Sigmoid colon (tissue), 7 donors: ENCODE measurements around the gene GRM5. TPM values are rescaled to one million over a fixed set of nuclear protein-coding genes. Genes with fewer than 3 reads are reported as not detected.
A peak's percentile ranks its signal among the peaks of the same experiment; 100 is the strongest.

Experiments used
- DNase-seq: peaks from one replicate; pipeline ENCODE4 v3.0.0-alpha.2; 2019
- H3K27ac ChIP-seq, 4 donors: fragments of 200-600 bp; sonication (generic); one replicate each; pipeline ENCODE4 v1.5.1; 2016 to 2019; ENCODE audit warnings: mild to moderate bottlenecking in 1 of 4
- H3K27me3 ChIP-seq, 3 donors: fragments of 200-600 bp; sonication (generic); one replicate each; pipeline ENCODE4 v1.5.1; 2019; ENCODE audit warnings: mild to moderate bottlenecking in 1 of 3
- H3K36me3 ChIP-seq, 4 donors: fragments of 200-600 bp; sonication (generic); one replicate each; pipeline ENCODE4 v1.5.1; 2016 to 2019
- H3K4me1 ChIP-seq, 4 donors: fragments of 200-600 bp; sonication (generic); one replicate each; pipeline ENCODE4 v1.5.1; 2017 to 2019
- H3K4me3 ChIP-seq, 4 donors: fragments of 200-600 bp; sonication (generic); one replicate each; pipeline ENCODE4 v1.5.1; 2017 to 2019; ENCODE audit warnings: mild to moderate bottlenecking in 2 of 4, moderate library complexity in 1 of 4
- H3K9me3 ChIP-seq, 4 donors: fragments of 200-600 bp in 3 of 4; sonication (generic) in 3 of 4; one replicate each; pipeline versions ENCODE4 v1.5.1 to v1.6.1; 2013 to 2019
- EP300 ChIP-seq, 4 donors: sonication (generic); formaldehyde crosslinking; IDR thresholded peaks; one replicate each; pipeline ENCODE4 v1.6.1; 2017; ENCODE audit warnings: antibody characterized with exemption in 4 of 4
- POLR2A ChIP-seq, 2 donors: fragments of 450-650 bp; IDR thresholded peaks; one replicate each; pipeline ENCODE4 v1.6.1; 2016; ENCODE audit warnings: antibody characterized with exemption in 2 of 2, mild to moderate bottlenecking in 2 of 2, moderate library complexity in 2 of 2
- POLR2AphosphoS5 ChIP-seq, 4 donors: sonication (generic); formaldehyde crosslinking; IDR thresholded peaks; one replicate each; pipeline ENCODE4 v1.6.1; 2017; ENCODE audit warnings: antibody characterized with exemption in 4 of 4
- WGBS, 2 donors: extraction: QIAGEN DNeasy Blood & Tissue Kit; methylation state at CpG; one replicate each; pipeline ENCODE4 v1.1.7; 2013; 5-methylcytosine and 5-hydroxymethylcytosine counted together
- intact Hi-C: fragments of 100-400 bp; cut with DNase I; formaldehyde crosslinking; loops from one replicate; pipeline ENCODE4 v1.15.1; 2023
- polyA plus RNA-seq, 3 donors: library from polyadenylated mRNA; stranded (reverse); fragments of 200-250 nt; gene quantifications; one replicate each; pipeline ENCODE4 v1.2.3, GENCODE V29; 2013
- total RNA-seq, 4 donors: library from RNA; depleted of rRNA; stranded (reverse); fragments of >200 nt; gene quantifications; one replicate each; pipeline ENCODE4 v1.1.0, GENCODE V29; 2016
- TF ChIP-seq, protein P1 (sequence below), 4 experiments: fragments of 450-650 bp in 3 of 4; fragments of 200-600 bp in 1 of 4; IDR thresholded peaks; one replicate each; pipeline ENCODE4 v1.5.1; 2016 to 2019; ENCODE audit warnings: antibody characterized with exemption in 4 of 4, mild to moderate bottlenecking in 3 of 4, moderate library complexity in 2 of 4
- donor health status: healthy with polysubstance abuse.
- donor health status: Bipolar disorder and iron deficiency.
- donor health status: healthy.

Gene GRM5
- total and polyA plus RNA-seq, 7 donors: under 0.01 to 0.49 TPM; not detected in 5

DNA sequence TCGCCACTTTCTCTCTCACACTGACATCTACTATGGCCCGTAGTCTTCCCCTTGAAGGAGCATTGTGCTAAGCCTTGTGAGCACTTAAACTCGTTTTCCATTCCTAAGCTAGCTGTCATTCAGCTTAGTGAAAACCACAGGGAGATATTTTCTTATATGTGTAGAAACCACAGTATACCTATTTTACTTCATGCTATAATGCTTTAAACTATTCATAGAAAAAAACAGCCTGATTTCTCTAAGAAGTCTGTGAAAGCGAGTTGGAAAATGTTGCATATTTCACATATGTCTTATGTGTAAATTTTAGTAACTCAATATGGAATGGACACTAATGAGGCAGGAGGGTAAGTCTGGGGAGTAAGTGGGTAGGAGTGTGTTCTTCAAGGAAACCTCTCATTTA lies 534.0 kb downstream of the GRM5 start:
- WGBS, 2 donors: 84 to 91% methylated on average over 4 of the region's 4 CpGs
- intact Hi-C loops: loop anchor here (10.0 kb wide), 1 partner anchor 197 kb away; the partner anchor contains the start of gene CTSC
- no peaks in the 10 kb centered on the region for H3K27me3 ChIP-seq

DNA sequence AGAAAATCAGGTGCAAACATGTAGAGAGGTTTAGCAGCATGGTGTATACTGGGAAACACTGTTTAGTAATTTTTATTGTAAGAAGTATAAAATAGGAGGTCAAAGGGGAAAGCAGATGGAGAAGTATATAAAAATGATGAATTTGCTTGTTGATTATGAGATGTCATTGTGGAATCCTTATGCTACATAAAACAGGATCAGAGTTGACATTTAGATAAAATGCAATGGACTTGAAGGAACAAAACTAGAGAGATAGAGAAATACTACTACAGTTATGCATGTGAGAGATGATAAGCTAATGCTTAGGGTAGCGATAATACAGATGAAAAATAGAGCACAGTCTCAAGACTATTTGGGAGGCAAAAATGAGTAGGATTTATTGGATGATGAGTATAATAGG lies 536.4 kb downstream of the GRM5 start:
- peak in 1 of 4 donors; percentile 6 for TF ChIP-seq POLR2AphosphoS5 (IDR thresholded peaks at IDR 0.05)
- TF ChIP-seq, protein P1, sequence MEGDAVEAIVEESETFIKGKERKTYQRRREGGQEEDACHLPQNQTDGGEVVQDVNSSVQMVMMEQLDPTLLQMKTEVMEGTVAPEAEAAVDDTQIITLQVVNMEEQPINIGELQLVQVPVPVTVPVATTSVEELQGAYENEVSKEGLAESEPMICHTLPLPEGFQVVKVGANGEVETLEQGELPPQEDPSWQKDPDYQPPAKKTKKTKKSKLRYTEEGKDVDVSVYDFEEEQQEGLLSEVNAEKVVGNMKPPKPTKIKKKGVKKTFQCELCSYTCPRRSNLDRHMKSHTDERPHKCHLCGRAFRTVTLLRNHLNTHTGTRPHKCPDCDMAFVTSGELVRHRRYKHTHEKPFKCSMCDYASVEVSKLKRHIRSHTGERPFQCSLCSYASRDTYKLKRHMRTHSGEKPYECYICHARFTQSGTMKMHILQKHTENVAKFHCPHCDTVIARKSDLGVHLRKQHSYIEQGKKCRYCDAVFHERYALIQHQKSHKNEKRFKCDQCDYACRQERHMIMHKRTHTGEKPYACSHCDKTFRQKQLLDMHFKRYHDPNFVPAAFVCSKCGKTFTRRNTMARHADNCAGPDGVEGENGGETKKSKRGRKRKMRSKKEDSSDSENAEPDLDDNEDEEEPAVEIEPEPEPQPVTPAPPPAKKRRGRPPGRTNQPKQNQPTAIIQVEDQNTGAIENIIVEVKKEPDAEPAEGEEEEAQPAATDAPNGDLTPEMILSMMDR (IDR thresholded peaks at IDR 0.05): no peak
- no peaks in the 10 kb centered on the region for H3K9me3 ChIP-seq
- intact Hi-C loops: no loop called here
- 91 to 95% methylated on average over 1 of the region's 1 CpG for WGBS, 2 donors
- no peaks in the 10 kb centered on the region for H3K27me3 ChIP-seq
- no peak overlapping the region for H3K4me3 ChIP-seq
- DNase-seq: no peak
- H3K36me3 ChIP-seq: no peaks in the 10 kb centered on the region
- H3K4me1 ChIP-seq: peaks cover 0 to 13% (median 5%) of the 10 kb centered on the region in 4 donors
- H3K27ac ChIP-seq: no peak overlapping the region

More for the DNA sequence above, 534.0 kb downstream of the GRM5 start:
- Histone ChIP-seq H3K4me1 (peaks cover 0 to 28% (median 12%) of the 10 kb centered on the region in 4 donors), H3K4me3 (no peak overlapping the region), H3K36me3 (no peaks in the 10 kb centered on the region), H3K9me3 (no peaks in the 10 kb centered on the region), H3K27ac (no peak overlapping the region)
- no peak for TF ChIP-seq EP300 (IDR thresholded peaks at IDR 0.05)
- TF ChIP-seq POLR2A (IDR thresholded peaks at IDR 0.05): no peak
- TF ChIP-seq, protein P1 (IDR thresholded peaks at IDR 0.05): no peak
- no peak for TF ChIP-seq POLR2AphosphoS5 (IDR thresholded peaks at IDR 0.05)
- no peak for DNase-seq

DNA sequence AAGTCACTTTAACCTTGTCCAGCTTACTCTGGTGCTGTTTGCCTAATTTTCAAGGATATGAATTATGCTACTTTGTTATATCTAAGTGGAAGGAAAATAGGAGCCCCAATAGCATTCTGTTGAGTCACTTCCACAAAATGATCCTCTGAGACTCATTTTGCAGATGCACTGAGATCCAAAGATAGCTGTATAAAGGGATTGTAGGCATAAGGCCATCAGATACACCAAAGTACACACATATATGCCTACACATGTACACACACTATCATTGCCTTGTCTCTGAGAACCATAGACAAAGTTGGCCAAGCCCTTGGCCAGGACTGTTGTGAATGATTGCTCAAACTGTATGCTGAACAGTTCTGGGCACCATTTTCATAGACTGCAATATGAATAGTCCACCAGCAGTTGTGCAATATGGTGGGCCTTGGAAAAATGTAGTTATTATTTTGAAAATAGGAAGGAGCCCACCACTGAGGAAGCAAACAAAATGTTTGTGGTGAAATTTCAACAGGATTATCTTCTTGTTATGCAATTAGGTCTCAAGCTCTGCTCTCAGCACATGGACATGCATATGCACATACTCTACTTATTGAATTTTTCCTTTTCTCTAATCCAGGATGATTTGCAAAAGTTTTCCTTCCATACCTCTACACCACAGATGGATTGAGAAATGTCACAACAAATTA lies 542.3 kb downstream of the GRM5 start:
- intact Hi-C loops: no loop called here
- TF ChIP-seq POLR2AphosphoS5 (IDR thresholded peaks at IDR 0.05) (no peak), POLR2A (IDR thresholded peaks at IDR 0.05) (no peak), EP300 (IDR thresholded peaks at IDR 0.05) (no peak)
- TF ChIP-seq, protein P1 (IDR thresholded peaks at IDR 0.05): no peak
- H3K36me3 ChIP-seq: no peaks in the 10 kb centered on the region
- no peak overlapping the region for H3K4me3 ChIP-seq
- no peaks in the 10 kb centered on the region for H3K27me3 ChIP-seq
- peaks cover 0 to 23% (median 13%) of the 10 kb centered on the region in 4 donors for H3K4me1 ChIP-seq
- no peak overlapping the region for H3K27ac ChIP-seq
- no peak for DNase-seq
- no peaks in the 10 kb centered on the region for H3K9me3 ChIP-seq

DNA sequence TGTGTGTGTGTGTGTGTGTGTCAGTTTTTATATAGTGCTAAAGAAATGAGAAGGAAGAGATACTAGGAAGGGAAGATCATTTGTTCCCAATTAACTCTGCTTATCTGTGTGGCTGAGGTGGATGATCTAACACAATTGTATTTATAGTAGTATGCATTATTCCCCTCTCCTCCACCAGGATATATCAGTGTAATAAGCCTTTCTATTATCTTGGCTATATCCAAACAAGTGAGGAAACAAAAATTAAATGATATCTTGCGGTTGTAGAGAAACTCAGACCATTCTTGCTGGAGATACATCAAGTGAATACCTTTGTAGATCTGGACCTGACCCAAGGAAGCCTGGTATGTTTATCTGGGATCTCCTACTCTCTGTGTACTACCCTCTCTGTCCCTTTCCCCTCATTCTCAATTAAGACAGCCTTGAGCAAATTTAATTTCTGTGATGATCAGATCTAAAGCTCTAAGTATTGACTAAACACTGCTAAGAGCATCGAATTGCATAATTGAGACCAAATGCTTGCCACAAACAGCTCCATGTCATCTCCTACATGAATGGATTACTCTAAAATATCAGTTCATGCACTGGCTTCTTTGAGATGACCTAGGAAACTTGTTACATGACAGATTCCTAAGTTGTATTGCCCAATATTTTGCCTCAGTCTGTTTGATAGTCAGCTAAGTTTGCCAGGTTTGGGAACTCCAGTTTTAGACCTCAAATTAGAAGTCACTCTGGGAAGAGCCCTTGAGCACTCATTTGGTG lies 543.0 kb downstream of the GRM5 start:
- DNase-seq: no peak
- TF ChIP-seq POLR2AphosphoS5 (IDR thresholded peaks at IDR 0.05) (no peak), EP300 (IDR thresholded peaks at IDR 0.05) (no peak), POLR2A (IDR thresholded peaks at IDR 0.05) (no peak)
- TF ChIP-seq, protein P1 (IDR thresholded peaks at IDR 0.05): no peak
- Histone ChIP-seq H3K9me3 (no peaks in the 10 kb centered on the region), H3K4me3 (no peak overlapping the region), H3K27ac (peak overlapping the region in 1 of 4 donors; percentile 32), H3K4me1 (peaks cover 0 to 23% (median 13%) of the 10 kb centered on the region in 4 donors), H3K36me3 (no peaks in the 10 kb centered on the region), H3K27me3 (no peaks in the 10 kb centered on the region)
- WGBS, 2 donors: 87% methylated on average over 2 of the region's 2 CpGs
- intact Hi-C loops: no loop called here
